ENCODE data around the gene AGBL4.

Gene AGBL4

DNA sequence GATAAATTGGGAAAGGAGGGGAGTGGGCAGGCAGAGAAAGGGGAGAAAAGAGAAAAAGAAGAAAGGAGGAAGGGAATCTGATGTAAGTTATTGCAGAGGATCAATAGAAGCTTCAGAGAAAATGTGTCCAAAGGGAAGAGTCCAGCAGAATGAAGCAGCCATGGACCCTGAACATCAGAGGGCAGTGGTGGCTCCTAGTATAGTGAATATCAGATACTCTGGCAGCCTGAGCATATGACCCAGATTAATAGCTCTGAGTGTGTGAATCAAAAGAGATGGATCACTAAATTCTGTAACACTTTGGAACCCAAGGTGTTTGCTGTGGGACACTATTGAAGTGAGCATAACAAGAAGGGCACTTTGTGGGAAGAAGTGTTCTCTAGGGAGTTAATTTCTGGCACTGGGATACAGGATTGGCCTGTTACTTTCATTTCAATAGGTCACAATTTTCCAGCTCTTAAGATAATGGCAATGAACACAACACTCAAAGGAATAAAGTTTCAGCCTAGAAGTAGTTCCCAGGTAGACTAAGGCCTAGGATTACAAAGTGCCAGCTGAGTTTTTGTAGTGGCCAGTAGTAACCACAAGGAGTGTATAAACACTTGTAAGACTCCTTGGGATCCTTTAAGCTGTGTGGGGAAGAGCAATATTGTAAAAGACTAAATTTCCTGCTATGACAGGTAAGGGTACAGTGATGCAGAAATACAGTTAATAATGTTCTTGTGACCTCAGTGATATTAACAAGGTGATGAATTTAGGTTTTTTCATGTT, 1082.6 kb downstream of the AGBL4 start:
- no peak for DNase-seq (ENCODE audit: low spot score)

DNA sequence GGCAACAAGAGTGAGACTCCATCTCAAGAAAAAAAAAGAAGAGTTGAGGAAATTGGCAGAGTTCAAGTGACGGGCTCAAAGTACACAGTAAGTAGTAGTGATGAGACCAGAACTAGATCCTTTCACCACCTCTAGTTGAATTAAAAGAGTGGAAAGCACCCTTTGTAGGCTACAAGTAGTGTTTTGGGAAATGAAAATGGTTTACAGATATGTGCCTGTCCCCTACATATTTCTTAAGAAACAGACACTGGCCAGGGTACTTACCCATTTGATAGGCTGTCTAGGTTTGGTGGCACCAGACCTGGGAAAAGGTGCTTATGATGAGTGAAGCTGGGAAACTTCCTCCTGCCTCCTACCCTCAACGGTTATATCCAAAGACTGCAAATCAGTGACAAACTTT, 1083.4 kb downstream of the AGBL4 start:
- DNase-seq (ENCODE audit: low spot score) = no peak

DNA sequence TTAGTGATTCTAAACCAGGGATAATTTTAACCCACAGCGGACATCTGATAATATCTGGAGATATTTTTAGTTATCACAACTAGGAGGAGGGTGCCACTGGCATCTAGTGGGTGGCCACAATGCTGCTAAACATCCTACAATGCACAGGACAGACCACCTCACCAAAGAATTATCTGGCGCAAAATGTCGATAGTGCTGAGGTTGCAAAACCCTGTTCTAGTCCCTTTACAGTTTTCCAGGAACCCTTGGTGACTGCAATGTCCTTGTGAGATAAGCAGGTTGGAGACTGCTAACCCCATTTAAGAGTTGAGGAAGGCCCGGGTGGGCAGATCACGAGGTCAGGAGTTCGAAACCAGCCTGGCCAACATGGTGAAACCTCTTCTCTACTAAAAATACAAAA, 1083.9 kb downstream of the AGBL4 start:
- DNase-seq (ENCODE audit: low spot score) = no peak

DNA sequence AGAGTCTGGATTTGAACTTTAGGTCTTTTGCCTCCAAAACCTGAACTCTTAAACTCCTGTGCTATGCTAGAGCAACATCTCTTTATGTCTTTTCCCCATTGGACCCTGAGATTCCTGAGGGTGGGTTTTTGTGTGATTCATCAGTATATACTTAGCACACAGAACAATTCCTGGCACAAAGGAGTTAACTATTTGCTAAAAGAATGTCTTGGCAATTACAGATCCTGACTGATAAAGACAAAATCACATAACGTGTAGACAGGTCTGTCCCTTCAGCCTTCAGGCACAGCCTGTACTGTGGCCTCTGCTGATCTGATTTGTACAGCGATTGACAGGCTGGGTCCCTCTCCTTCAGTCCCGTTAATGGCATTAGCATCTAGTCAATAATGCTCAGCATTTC, 1084.7 kb downstream of the AGBL4 start:
- DNase-seq (ENCODE audit: low spot score) = no peak

DNA sequence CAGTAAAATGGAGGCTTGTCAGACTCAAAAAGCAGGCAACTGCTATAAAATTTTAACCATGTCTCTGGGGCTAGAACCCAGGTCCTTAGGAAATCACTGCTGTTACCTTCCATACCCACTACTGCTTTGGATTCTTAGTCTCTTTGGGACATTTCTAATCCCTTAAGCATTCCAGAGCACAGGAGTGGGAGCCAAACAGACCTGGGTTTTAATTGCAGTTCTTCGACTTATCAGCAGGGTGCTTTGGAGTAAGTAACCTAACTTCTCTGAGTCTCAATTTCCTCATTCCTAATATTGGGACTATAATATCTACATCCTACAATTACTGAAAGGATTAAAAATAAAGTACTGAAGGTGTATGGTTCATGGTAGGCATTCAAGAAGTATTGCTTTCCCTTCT, 1086.0 kb downstream of the AGBL4 start:
- no peak for DNase-seq (ENCODE audit: low spot score)

DNA sequence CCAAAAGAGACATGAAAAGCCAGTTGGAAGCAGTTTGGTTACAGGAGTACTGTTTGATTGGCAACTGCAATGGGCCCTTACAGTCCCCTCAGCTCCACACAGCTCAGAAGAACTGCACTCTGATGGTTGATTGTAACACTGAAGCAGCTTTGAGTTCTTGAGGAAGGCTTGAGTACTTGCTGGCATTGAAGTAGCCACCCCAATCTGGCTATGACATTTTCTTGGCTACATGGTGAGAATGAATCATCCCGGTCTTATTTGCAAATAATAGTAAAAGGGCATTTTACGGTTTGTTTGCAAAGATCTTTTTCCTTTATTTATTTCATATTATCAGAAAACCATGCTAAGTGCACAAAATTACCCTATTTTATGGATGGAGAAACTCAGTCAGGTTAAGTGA, 1087.3 kb downstream of the AGBL4 start:
- no peak for DNase-seq (ENCODE audit: low spot score)

DNA sequence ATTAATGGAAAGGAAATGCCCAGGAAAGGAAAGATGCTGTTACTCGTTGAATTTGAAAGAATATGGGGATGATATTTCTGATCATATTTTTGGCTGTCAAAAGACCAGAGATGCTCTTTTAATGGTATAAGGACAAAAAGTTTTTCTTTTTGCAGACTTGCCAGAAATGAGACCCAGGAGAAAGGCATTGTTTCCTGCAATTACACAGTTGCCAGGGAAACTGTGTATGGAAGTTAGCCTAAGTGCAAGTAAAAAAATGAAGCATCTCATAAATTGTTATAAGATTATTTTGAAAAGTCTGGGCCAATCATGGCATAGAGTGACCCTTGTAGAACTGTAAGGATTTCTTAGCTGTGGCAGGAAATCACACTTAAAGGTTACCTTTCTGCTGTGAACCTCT, 1091.4 kb downstream of the AGBL4 start:
- DNase-seq (ENCODE audit: low spot score) = no peak

DNA sequence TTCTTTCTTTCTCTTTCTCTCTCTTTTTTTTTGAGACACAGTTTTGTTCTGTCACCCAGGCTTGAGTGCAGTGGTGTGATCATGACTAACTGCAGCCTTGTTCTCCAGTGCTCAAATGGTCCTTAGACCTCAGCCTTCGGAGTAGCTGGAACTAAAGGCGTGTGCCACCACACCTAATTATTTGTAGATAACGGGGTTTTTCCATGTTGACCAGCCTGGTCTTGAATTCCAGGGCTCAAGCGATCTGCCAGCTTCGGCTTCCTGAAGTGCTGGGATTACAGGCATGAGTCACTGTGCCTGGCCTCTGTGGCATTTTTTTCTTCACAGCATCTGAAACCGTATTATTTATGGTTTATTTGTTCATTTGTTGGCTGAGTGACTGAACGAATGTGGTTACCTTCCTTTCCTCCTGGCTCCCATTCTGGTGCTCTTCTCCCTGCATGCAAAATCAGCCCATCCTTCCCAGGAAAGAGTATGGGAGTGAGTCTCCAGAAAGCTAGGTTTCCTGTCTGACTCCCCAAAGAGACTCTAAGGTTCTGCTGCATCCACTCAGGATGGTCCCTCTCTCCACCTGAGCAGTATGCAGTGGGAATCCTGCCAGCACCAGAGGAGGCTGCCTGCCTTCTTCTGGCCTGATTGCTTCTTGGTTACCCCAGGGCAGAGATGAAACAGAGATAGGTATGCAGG, 1092.1 kb downstream of the AGBL4 start:
- no peak for DNase-seq (ENCODE audit: low spot score)

DNA sequence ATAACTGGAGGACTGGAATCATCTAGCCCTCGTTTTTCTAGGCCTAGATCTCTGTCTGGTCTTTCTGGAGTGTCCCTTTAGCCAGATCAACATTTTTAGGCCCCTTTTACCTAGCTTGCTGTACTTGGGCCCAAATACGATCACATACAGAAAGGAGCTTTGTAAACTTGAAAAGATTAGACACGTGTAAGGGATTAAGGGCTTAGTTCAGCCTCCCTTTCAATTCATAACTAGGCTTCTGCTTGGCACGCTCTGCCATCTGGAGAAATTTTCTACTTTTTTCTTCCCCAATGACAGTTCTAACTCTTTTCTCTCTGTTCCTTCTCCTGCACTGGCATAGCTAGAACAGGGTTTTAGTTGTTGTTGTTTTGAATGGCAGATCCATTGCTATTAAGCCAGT, 1093.7 kb downstream of the AGBL4 start:
- DNase-seq (ENCODE audit: low spot score) = no peak

DNA sequence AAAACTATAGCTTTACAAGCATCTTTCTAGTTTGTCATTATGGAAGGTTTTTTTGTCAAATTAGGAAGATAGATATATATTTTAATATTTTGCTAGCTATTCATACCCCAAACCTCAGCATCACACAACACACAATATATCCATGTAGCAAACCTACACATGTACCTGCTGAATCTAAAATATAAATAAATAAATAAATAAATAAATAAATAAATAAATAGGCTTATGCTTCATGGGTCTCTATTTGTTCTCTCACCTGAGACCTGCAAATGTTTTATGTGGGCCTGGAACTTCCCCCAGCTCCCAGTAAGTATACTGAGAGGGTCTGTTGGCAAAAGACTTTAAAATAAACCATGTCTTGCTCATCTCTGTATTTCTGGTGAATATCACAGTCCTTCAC, 1099.7 kb downstream of the AGBL4 start:
- no peak for DNase-seq (ENCODE audit: low spot score)

DNA sequence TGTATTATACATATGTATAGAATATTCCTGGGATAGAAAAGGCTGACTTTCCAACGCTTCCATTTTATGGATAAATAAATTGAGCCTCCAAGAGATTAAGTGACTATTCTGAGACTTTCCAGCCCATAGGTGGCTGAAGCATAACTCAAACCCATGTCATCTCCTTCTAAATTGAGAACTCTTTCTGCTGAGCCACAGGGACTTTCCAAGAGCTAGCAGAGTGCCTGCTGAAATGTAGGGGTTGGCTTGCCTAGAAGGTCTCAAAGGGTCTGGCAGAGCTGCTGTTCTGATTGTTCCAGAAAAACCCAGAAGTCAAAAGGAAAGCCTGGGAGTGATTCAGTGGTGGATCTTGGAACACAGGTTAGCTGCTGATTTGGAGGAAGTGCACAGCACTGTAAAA, 1100.6 kb downstream of the AGBL4 start:
- DNase-seq (ENCODE audit: low spot score) = no peak

DNA sequence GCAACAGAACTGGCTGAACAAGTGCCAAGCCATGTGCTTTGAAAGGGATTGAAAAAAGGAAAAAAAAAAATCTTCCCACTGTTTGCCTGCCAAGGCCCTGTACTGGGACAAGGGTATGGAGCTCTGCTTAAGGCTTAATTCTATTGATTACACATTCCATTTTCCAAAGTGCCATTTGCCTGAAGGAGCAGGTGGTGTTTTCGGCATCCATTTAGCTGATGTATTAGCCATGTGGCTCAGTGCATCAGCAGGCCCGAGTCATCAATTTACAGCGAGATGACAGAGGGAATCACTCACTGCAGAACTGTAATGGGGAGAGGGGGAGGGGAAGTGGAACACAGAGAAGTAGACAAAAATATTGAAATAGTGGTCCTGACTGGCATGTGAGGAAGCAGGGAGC, 1102.9 kb downstream of the AGBL4 start:
- no peak for DNase-seq (ENCODE audit: low spot score)

DNA sequence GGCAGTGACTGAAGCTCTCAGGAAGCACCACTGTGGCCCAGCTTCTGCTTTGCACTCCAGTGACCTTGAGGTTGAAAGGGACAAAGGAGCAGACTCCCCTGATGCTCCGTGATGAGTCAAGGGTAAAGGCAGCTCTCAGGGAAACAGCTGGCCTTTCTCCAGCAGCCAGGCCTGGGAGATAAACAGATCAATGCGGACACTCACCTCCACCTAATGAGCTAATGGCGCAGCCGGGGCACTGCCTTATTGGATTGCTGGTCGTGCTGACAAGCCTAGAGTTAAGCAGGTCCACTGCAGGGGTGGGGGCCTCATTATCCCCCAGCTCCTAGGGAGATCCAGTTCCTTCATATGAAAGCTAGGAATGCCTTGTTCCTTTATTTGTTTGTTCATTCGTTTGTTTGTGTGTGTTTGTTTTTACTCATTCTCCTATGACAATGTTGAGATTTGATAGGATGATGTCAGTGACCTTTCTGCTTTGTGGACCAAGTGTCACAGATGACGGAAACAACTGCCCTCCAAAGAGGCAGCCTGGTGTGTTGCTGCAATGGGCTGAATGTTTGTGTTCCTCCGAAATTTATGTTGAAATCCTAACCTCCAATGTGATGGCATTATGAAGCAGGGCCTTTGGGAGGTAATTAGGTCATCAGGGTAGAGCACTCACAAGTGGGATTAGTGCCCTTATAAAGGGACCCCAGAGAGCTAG, 1105.7 kb downstream of the AGBL4 start:
- DNase-seq (ENCODE audit: low spot score) = no peak

DNA sequence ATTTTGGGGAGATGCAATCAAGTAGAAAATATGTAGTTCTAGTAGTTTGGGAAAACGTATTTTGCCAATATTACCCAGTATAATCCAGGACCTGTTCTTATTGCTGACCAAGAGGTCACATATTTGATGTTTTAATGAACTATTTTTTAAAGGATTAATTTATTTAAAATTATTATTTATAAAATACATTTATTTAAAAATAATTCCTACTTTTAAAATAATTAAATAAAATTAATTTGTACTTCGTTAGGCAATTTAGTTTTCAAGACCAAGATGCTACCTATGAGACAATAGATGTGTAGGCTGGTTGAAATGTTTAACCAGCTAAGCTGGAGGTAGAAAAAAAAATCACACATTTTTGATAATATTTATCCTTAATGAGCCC, 1106.7 kb downstream of the AGBL4 start:
- DNase-seq (ENCODE audit: low spot score) = no peak

DNA sequence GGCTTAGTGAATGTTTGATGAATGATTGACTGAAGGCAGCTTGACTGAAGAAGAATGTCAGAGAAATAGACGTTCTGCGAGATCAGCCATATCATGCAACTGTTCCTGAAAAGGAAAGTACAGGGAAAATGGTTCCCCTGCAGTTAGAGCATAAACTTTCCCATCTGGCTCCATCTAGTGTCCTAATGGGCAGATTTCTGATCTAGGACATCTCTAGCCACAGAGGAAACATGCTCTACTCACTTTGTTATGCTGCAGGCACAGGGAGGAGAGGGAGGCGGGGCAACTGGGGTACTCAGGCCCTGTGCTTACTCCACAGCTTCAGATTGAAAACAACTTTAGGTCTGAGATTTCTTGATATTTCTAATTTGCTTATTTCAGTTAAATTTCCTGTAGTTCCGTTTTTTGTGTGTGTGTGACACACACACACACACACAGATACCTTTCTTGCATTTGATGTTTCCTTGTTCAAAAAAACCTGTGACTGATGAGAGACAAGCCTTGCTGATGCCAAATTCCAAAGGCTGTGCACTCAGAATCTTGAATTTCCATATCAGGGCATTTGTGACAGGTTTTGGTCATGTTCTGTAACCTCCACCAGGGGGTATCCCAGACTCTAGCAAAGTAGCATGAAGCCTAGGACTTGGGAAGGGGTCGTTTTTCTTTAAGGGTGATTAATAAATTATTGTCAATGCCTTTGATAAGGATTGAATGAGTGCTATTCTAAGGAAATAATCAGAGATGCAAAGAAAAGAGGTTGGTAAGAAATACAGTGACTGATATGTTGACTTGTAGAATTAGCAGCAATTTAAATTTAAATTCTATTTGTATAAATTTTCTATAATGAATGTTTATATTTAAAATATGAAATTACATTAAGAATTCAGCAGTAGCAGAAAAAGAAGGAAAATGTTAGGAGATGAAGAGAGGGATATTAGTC, 1107.4 kb downstream of the AGBL4 start:
- DNase-seq (ENCODE audit: low spot score) = no peak

DNA sequence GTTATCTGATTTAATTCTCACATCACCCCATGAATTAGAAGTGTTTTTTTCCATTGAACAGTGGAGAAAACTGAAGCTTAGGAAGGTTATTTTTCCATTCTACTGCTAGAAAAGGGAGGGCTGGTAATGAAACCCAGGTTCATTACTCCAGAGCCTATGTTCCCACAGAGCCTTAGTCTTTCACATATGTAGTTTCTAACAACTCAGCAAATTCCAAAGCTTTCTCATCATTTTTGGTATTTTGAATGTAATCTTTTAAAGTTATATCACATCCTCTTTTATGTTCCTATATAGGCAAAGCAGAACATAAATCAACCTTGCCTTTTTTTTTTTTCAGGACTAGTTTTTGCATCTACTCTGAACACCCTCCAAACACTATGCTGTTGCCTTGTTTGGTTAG, 1115.1 kb downstream of the AGBL4 start:
- DNase-seq (ENCODE audit: low spot score) = no peak

DNA sequence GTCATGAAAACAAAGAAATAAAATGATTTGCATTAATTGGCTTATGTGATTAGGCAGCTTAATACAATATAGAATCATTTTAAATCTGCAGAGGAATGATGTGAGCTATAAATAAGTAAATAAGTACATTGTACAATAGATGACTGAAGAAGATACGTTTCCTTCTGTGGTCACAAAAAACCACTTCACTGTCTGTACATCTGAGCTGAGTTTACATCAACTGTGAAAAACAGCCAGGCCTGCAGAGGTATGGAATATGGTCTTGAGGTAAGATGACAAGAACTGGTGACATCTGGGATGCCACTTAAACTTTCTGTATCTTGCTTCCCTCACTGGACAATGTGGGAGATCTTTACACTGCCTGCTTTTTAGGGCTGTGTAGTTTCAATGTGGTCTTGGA, 1117.0 kb downstream of the AGBL4 start:
- DNase-seq (ENCODE audit: low spot score) = no peak

DNA sequence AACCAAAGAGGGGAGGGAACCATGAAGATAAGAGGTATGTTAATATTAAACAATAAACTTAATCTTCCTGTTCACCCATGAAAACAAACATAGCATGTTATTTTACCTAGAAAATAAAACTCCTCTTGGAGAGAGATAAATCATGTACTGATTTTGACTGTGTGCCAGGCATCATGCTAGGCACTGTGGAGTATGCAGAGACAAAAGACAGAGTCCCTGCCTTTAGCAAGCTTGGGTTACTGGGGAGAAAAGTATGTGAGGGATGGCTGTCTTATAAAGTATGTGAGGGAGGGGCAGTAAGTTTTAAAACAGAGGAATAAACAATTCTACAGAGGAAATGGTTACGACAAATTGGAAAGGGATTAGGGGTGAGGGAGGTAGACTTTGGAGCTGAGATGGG, 1117.6 kb downstream of the AGBL4 start:
- DNase-seq (ENCODE audit: low spot score) = no peak

DNA sequence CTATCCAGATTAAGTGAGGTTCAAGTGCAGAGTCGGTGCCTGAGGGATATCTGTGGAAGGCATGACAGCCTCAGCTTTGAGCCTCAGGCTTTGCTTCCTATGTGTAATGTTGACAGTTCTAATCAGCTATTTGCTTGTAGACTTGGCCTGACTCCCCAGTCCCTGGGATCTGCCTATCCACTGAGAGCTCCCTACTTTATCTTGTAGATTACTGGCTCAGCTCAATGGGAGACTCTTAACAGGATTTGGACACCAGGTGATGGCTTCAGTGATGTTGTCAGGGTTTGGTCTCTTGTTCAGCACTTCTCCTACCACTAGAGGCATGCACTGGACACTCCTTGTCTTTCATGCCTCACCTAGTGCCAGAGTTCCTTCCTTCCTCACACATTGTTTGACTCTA, 1120.5 kb downstream of the AGBL4 start:
- DNase-seq (ENCODE audit: low spot score) = no peak

DNA sequence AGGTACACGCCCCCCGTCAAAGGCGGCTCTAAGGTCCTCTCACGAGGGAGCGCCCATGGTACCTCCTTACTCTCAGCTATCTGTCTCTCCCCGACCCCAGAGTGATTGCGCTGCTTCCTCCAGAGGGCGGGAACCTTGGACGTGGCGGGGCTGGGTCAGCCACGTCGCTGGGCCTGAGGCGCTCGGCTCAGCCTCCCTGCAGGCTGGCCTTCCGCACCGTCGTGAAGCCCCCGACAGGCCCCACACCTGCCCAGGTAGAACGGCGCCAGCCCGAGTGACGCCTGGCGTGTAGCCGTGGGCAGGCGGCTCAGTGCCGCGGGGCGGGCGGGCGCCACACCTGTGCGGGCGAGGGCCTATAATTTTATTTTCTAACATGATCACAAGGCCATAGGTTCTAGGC, 1124.9 kb downstream of the AGBL4 start:
- DNase-seq (ENCODE audit: low spot score) = no peak

DNA sequence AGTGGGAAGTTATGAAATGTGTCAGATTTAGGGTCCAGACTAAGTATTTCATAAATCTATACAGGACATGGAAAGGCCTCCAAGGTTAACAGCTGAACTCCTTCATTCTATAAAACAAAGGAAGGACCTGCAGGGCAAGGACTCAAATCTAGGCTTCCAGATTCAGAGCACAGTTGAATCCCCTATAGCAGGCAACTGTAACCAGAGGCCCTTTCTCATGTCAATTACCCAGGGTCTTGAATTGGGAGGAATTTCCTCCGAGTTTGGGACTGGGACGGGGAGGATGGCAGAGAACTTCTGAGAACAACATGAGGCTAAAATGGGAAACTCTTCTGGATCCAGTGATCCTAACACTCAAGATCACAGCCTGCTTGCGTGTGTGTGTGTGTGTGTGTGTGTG, 1134.1 kb downstream of the AGBL4 start:
- DNase-seq (ENCODE audit: low spot score) = no peak

DNA sequence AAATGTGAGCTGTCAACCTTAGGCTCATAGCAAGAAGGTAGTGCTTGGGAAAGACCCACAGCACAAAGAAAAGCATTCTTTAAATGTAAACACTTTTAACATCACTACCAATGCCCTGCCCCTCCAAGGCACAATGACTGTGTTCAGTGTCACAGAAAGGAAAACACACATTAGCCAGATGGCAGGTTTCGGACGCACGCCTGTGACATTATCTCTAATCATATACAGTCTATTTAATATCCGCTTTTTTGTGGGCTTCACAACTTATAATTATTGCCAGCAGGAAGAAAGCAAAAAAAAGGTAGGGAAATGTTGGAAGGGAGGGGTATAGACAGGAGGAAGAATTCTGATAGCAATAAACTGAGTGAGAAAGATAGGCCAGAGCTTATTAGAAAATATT, 1134.7 kb downstream of the AGBL4 start:
- DNase-seq (ENCODE audit: low spot score) = no peak
